Activated naive CD8-positive, alpha-beta T cell treated with anti-CD3 and anti-CD28 coated beads for 36 hours (primary cell): Measurements from ENCODE around the gene ICAM2. TPM values are rescaled to one million over a fixed set of nuclear protein-coding genes. Genes with fewer than 3 reads are reported as not detected.
A peak's percentile ranks its signal among the peaks of the same experiment; 100 is the strongest.

Experiments
- DNase-seq: peaks from one replicate; pipeline ENCODE4 v3.0.0; 2021
- H3K27ac Mint-ChIP-seq: one replicate; pipeline ENCODE4 v1.8.0; 2022; ENCODE audit warnings: mild to moderate bottlenecking, moderate library complexity, mixed read lengths
- H3K27me3 Mint-ChIP-seq: one replicate; pipeline ENCODE4 v1.8.0; 2022; ENCODE audit warnings: mild to moderate bottlenecking, mixed read lengths
- H3K36me3 Mint-ChIP-seq: one replicate; pipeline ENCODE4 v1.8.0; 2021; ENCODE audit warnings: mild to moderate bottlenecking, mixed read lengths
- H3K4me1 Mint-ChIP-seq: one replicate; pipeline ENCODE4 v1.8.0; 2021; ENCODE audit warnings: mixed read lengths
- H3K4me3 Mint-ChIP-seq: one replicate; pipeline ENCODE4 v1.8.0; 2022; ENCODE audit warnings: mild to moderate bottlenecking, moderate library complexity, mixed read lengths
- H3K9me3 Mint-ChIP-seq: one replicate; pipeline ENCODE4 v1.8.0; 2022; ENCODE audit warnings: mixed read lengths
- total RNA-seq, 2 experiments: library from RNA; stranded (reverse); gene quantifications; one replicate each; pipeline ENCODE4 v1.2.3, GENCODE V29; 2021

Gene ICAM2
- total RNA-seq, 2 experiments from 2014 or later = 52.9 to 54.5 TPM

GRCh38 chr17:63998721-63999679 lies 21.4 kb downstream of the ICAM2 start:
- no peaks in the 10 kb centered on the region for H3K9me3 Mint-ChIP-seq
- H3K27ac Mint-ChIP-seq = peak overlapping the region; percentile 46
- H3K4me3 Mint-ChIP-seq = peak overlapping the region; percentile 89
- no peak for DNase-seq
- no peaks in the 10 kb centered on the region for H3K27me3 Mint-ChIP-seq
- H3K36me3 Mint-ChIP-seq = peaks cover 2% of the 10 kb centered on the region
- H3K4me1 Mint-ChIP-seq = peaks cover 20% of the 10 kb centered on the region

- Mint-ChIP-seq H3K27me3 (no peaks in the 10 kb centered on the region), H3K27ac (no peak within 1 kb of the TSS), H3K4me3 (peak within 1 kb of the TSS; percentile 89), H3K36me3 (no peaks in the 10 kb centered on the region), H3K9me3 (no peaks in the 10 kb centered on the region), H3K4me1 (peaks cover 24% of the 10 kb centered on the region)
- peak; percentile 80 for DNase-seq
Measured at GRCh38 chr17:63998050-63998720, 22.2 kb downstream of the ICAM2 start, which contains the start of gene PRR29. Gene PRR29 (plus strand): TSS chr17:63998351. CDS start chr17:63998365, 14 bp downstream.

- peaks cover 27% of the 10 kb centered on the region for H3K4me1 Mint-ChIP-seq
- H3K9me3 Mint-ChIP-seq = no peaks in the 10 kb centered on the region
- no peaks in the 10 kb centered on the region for H3K36me3 Mint-ChIP-seq
- H3K4me3 Mint-ChIP-seq = peak overlapping the region; percentile 89
- H3K27me3 Mint-ChIP-seq = no peaks in the 10 kb centered on the region
- H3K27ac Mint-ChIP-seq = no peak overlapping the region
- no peak for DNase-seq
Measured at GRCh38 chr17:63997341-63998048, 22.9 kb downstream of the ICAM2 start.

GRCh38 chr17:63996430-63997182 lies 23.8 kb downstream of the ICAM2 start:
- H3K4me1 Mint-ChIP-seq = peaks cover 27% of the 10 kb centered on the region
- peak overlapping the region; percentile 9 for H3K27ac Mint-ChIP-seq
- H3K27me3 Mint-ChIP-seq = peaks cover 3% of the 10 kb centered on the region
- no peaks in the 10 kb centered on the region for H3K36me3 Mint-ChIP-seq
- H3K9me3 Mint-ChIP-seq = no peaks in the 10 kb centered on the region
- no peak for DNase-seq
- no peak overlapping the region for H3K4me3 Mint-ChIP-seq

- Mint-ChIP-seq H3K4me1 (peaks cover 29% of the 10 kb centered on the region), H3K4me3 (no peak overlapping the region), H3K9me3 (no peaks in the 10 kb centered on the region), H3K27me3 (peaks cover 10% of the 10 kb centered on the region), H3K36me3 (no peaks in the 10 kb centered on the region), H3K27ac (no peak overlapping the region)
- no peak for DNase-seq
Measured at GRCh38 chr17:63995626-63996025, 24.8 kb downstream of the ICAM2 start.

GRCh38 chr17:63993368-63993985 lies 27.0 kb downstream of the ICAM2 start:
- Mint-ChIP-seq H3K4me3 (no peak overlapping the region), H3K4me1 (peaks cover 19% of the 10 kb centered on the region), H3K27me3 (peaks cover 10% of the 10 kb centered on the region), H3K36me3 (no peaks in the 10 kb centered on the region), H3K9me3 (no peaks in the 10 kb centered on the region), H3K27ac (no peak overlapping the region)
- DNase-seq = no peak

GRCh38 chr17:63991611-63992010 lies 28.8 kb downstream of the ICAM2 start:
- H3K4me3 Mint-ChIP-seq = no peak overlapping the region
- H3K4me1 Mint-ChIP-seq = peaks cover 14% of the 10 kb centered on the region
- peaks cover 10% of the 10 kb centered on the region for H3K27me3 Mint-ChIP-seq
- H3K36me3 Mint-ChIP-seq = no peaks in the 10 kb centered on the region
- no peaks in the 10 kb centered on the region for H3K9me3 Mint-ChIP-seq
- H3K27ac Mint-ChIP-seq = no peak overlapping the region
- DNase-seq = no peak

GRCh38 chr17:63989622-63990345 lies 30.6 kb downstream of the ICAM2 start:
- Mint-ChIP-seq H3K4me1 (peaks cover 27% of the 10 kb centered on the region), H3K36me3 (no peaks in the 10 kb centered on the region), H3K27ac (no peak overlapping the region), H3K4me3 (no peak overlapping the region), H3K9me3 (no peaks in the 10 kb centered on the region), H3K27me3 (peaks cover 10% of the 10 kb centered on the region)
- no peak for DNase-seq

GRCh38 chr17:63988741-63989621 lies 31.5 kb downstream of the ICAM2 start:
- no peaks in the 10 kb centered on the region for H3K9me3 Mint-ChIP-seq
- H3K27me3 Mint-ChIP-seq = peaks cover 10% of the 10 kb centered on the region
- H3K27ac Mint-ChIP-seq = no peak overlapping the region
- H3K4me3 Mint-ChIP-seq = no peak overlapping the region
- peaks cover 26% of the 10 kb centered on the region for H3K4me1 Mint-ChIP-seq
- DNase-seq = no peak
- no peaks in the 10 kb centered on the region for H3K36me3 Mint-ChIP-seq

GRCh38 chr17:63988127-63988478 lies 32.3 kb downstream of the ICAM2 start:
- Mint-ChIP-seq H3K4me3 (no peak overlapping the region), H3K4me1 (peaks cover 22% of the 10 kb centered on the region), H3K9me3 (no peaks in the 10 kb centered on the region), H3K27ac (no peak overlapping the region), H3K27me3 (peaks cover 10% of the 10 kb centered on the region), H3K36me3 (no peaks in the 10 kb centered on the region)
- no peak for DNase-seq

- Mint-ChIP-seq H3K4me3 (no peak overlapping the region), H3K27me3 (peaks cover 10% of the 10 kb centered on the region), H3K4me1 (peaks cover 19% of the 10 kb centered on the region), H3K36me3 (no peaks in the 10 kb centered on the region), H3K27ac (no peak overlapping the region), H3K9me3 (peaks cover 3% of the 10 kb centered on the region)
- DNase-seq = no peak
Measured at GRCh38 chr17:63987221-63988126, 33.0 kb downstream of the ICAM2 start.

GRCh38 chr17:63986821-63987220 lies 33.6 kb downstream of the ICAM2 start:
- no peak overlapping the region for H3K27ac Mint-ChIP-seq
- H3K4me1 Mint-ChIP-seq = peaks cover 19% of the 10 kb centered on the region
- H3K9me3 Mint-ChIP-seq = peaks cover 6% of the 10 kb centered on the region
- H3K4me3 Mint-ChIP-seq = no peak overlapping the region
- no peak for DNase-seq
- no peaks in the 10 kb centered on the region for H3K36me3 Mint-ChIP-seq
- H3K27me3 Mint-ChIP-seq = peaks cover 9% of the 10 kb centered on the region
